HTR-8/SVneo (cell line): ENCODE results near the gene TRPM4.
A peak's percentile ranks its signal among the peaks of the same experiment; 100 is the strongest.
"Not testable (repeated sequence)": the region's sequence is repeated elsewhere in the genome, so short reads cannot be mapped to it uniquely, and the experiment has no call there.

Source experiments
- DNase-seq: peaks from one replicate; pipeline ENCODE4 v3.0.0; 2011; ENCODE audit warnings: low spot score, mixed read lengths; ENCODE audit not compliant: insufficient read length
- FAIRE-seq: peaks from 2 replicates; lab custom pipeline; 2011; peaks lifted over from hg19 to GRCh38; lab: Jason Lieb, UNC

TRPM4 gene

DNA sequence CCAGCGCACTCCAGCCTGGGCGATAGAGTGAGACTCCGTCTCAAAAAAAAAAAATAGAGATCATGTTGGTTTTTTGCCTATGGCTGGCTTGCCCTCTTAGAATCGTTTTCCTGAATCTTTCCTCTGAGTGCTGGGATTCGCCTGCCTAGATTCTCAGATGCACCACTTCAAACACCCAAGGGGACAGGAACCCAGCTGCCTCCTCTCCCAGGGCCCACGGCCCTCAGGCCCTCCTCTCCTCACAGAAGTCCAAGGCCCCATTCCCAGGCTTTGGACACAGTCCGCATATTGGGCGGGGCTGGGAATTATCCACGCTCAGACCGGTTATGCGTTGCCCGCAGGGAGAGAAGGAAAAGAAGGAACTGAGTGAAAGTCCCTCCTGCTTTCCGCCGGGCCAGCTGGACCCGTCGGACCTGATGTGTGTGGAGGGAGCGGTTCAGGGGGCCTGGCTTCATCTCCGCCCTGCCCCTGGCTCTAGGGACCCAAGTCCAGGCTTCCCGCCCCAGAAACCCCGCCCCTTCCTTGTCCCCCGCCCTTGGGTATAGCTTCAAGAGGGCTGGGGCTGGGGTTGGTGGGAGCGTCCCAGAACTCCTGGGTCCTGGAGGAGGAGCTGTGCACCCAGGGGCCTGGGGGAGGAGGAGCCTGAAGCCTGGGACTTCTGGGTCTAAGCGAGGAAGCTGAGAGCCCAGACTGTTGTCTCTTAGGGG, 32.4 kb upstream of the TRPM4 start:
- no peak for FAIRE-seq
- DNase-seq = no peak

GRCh38 chr19:49126575-49126974, 31.0 kb upstream of the TRPM4 start:
- no peak for DNase-seq
- FAIRE-seq = no peak

DNA sequence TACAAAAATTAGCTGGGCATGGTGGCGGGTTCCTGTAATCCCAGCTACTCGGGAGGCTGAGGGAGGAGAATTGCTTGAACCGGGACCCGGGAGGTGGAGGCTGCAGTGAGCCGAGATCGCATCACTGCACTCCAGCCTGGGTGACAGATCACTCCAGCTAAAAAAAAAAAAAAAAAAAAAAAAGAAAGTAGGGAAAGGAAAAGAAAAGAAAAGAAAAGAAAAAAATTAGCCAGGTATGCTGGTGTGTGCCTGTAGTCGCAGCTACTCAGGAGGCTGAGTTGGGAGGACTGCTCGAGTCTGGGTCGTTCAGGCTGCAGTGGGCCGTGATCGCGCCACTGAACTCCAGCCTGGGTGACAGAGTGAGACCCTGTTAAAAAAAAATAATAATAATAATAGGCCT, 30.4 kb upstream of the TRPM4 start:
- not testable (repeated sequence) for DNase-seq, FAIRE-seq

GRCh38 chr19:49127674-49128544, 29.7 kb upstream of the TRPM4 start:
- FAIRE-seq = peak; percentile 96
- DNase-seq = peak; percentile 98

DNA sequence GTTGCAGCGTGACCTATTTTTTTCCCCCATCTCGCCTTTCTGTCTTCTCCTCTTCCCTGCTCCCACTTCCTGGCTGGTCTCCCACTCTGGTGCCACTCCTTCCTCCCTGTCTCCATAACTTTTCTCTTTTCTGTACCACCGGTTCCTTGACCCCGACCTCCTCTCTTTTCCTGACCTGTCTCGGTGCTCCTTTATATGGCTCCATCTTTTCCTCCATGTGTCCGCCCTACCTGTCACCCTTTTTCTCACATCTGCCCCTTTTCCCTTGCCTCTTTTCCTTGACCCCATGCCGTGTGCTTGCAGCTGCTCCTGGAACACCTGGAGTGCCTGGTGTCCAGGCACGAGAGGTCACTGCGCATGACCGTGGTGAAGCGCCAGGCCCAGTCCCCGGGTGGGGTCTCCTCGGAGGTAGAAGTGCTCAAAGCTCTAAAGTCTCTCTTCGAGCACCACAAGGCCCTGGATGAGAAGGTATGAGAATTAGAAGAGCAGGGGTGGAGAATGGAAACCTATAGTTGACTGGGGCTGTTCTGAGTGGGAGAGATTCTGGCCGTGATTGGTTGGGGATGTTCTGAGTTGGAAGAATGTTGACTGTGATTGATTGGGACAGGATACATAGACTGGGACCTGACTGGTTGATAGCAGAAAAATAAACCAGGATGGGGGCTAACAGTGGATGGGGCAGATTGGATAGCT, 28.9 kb upstream of the TRPM4 start:
- DNase-seq (no peak), FAIRE-seq (peak; percentile 42)

GRCh38 chr19:49129238-49129583, 28.4 kb upstream of the TRPM4 start:
- DNase-seq = no peak
- no peak for FAIRE-seq

- no peak for FAIRE-seq
- DNase-seq = no peak
Observed at GRCh38 chr19:49130325-49130724, 27.3 kb upstream of the TRPM4 start.

DNA sequence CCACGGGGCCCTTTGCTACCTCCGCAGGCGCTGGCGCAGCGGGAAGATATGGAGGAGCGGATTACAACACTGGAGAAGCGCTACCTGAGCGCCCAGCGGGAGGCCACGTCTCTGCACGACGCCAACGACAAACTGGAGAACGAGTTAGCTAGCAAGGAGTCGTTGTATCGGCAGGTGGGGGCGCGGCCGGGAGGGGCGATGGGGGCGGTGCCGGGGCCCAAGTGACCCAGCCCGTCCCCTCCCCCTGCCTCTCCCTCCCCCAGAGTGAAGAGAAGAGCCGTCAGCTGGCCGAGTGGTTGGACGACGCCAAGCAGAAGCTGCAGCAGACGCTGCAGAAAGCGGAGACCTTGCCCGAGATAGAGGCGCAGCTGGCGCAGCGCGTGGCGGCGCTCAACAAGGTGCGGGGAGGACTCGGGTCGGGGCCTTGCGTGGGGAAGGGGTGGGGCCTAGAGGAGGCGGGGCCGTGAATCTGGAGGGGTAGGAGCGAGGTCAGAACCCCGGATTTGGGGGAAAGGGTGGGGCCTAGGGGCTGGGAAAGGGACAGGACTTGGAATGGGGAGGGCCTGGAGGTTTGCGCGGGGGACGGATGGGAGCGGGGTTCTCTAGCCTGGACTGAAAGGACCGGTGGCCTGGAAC, 24.5 kb upstream of the TRPM4 start:
- FAIRE-seq (no peak), DNase-seq (no peak)

GRCh38 chr19:49133621-49134454, 23.8 kb upstream of the TRPM4 start:
- FAIRE-seq (no peak), DNase-seq (no peak)

GRCh38 chr19:49135686-49136085, 21.9 kb upstream of the TRPM4 start:
- no peak for FAIRE-seq

GRCh38 chr19:49136771-49137171, 20.8 kb upstream of the TRPM4 start:
- FAIRE-seq (no peak), DNase-seq (no peak)

More at GRCh38 chr19:49135686-49136085, 21.9 kb upstream of the TRPM4 start:
- DNase-seq = no peak

GRCh38 chr19:49140951-49141350, 16.6 kb upstream of the TRPM4 start:
- no peak for DNase-seq
- FAIRE-seq = no peak

DNA sequence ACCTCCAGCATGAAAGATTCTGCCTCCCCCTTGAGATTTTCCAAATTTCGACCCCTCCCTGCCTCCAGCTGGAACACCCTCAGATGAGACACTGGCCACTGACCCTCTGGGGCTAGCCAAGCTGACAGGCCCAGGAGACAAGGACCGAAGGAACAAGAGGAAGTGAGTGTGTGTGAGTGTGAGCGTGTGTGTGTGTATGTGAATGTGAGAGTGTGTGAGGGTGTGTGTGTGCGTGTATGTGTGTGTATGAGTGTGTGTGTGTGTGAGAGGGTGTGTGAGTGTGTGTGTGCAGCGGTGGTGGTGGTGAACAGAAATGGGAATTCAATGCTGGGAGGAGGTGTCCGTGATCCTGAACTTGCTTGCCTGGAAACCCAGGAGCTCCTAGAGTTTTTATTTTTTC, 16.2 kb upstream of the TRPM4 start:
- DNase-seq (no peak), FAIRE-seq (peak; percentile 78)

DNA sequence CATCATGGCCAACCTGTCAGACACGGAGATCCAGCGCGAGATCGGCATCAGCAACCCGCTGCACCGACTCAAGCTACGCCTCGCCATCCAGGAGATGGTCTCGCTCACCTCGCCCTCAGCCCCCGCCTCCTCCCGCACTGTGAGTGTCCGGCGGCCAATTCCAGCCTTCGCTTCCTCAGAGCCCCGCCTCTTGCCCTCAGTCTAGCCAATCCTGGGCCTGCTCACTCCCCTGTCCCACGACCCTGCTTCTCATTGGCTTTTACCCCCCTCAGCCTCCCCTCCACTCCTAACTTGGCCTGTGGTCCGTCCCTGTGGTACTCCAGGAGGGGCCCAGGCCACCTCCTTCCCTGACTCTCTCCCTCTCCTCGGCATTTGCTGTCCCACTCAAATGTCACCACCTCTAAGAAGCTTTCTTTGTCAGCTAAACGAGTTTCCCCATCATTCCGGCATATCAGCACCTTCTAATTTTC, 14.7 kb upstream of the TRPM4 start:
- DNase-seq = peak; percentile 92
- peak; percentile 95 for FAIRE-seq

DNA sequence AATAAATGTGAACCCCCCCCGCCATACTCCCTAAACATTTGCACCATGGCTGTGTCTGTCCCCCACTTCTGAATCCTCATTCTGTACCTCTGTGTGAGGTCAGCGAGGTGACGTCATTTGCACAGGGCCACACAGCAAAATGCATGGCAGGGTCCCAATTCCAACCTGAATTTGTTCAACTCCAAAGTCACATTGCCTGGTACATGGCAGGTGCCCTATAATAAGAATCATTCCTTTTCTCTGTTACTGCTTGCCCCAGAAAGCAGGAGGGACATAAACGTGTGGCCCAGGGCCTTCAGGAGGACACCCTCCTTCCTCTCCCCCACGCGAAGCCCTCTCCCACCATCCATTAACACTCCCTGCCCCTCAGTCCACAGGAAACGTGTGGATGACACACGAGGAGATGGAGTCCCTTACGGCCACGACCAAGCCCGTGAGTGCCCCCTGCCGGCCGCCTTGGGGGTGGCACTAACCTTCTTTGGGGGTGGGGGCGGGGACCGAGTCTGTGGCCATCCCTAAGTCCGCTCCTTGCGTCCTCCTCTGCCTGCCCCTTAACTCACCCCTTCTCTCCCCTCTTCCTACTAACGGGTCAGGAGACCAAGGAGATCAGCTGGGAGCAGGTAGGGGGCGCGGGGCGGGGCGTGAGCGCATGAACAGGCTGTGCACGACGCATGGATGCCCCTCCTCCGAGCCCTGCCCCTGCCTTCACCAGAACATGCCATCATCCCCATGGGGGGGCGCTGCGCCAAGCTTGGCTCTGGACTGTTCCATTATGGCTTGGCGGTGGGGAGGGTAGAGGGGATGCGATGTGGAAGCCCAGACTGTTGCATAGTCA, 11.8 kb upstream of the TRPM4 start:
- FAIRE-seq = no peak
- DNase-seq = peak; percentile 64

- FAIRE-seq = not testable (repeated sequence)
Observed at GRCh38 chr19:49146408-49146770, 11.2 kb upstream of the TRPM4 start.

DNA sequence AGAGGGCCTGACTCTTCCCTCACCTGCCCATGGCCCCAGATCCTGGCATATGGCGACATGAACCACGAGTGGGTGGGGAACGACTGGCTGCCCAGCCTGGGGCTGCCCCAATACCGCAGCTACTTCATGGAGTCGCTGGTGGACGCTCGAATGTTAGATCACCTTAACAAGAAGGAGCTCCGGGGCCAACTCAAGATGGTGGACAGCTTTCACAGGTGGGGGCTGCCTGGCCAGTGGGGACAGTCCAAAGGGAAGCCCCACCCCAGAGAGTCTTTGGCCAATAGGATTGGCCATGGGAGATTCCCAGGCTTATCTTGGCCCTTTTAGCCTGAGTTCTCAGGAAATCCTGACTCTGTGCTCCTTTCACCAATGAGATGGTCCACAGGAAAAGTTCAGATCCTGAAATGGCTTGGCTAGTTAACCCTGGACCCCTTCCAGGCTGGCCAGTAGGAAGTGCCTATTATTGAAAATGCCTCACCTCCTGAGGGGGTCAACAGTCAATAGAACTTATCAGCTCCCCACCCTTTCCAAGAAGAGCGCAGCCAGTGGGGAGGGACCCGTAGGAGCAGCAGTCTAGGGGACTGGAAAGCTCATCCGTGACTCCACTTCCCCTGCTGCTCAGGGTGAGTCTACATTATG, 9.4 kb upstream of the TRPM4 start:
- FAIRE-seq = no peak
- no peak for DNase-seq

More at GRCh38 chr19:49146408-49146770, 11.2 kb upstream of the TRPM4 start:
- DNase-seq = not testable (repeated sequence)
